Measurements from ENCODE around the gene ANKRD29. TPM values are rescaled to one million over a fixed set of nuclear protein-coding genes. Genes with fewer than 3 reads are reported as not detected.

The ANKRD29 gene
- total and polyA plus RNA-seq, 2 experiments from 2014 or later, result 6.6 to 36.6 TPM

DNA sequence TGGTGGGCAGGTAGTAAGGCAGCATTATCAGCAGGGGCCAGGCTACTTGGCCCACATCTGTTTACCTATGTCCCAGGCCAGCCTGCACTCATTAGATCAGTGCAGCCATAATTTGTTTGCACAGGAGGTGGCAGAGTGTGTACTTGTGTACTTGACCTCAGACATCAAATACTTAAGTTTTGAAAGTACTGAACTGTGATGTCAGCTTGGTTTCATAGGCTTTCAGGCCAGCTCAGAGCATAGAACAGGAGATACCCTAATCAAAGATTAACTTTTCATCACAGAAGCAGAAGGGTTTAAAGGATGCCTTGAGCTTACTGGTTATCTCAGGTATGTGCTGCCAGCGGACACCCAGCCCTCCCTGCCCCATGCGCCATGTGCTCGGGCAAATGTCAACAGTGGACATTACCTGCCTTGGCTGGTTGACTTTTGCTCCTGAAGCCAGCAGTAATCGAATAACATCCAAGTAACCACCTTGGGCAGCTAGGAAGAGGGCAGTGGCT is 33.2 kb downstream of the ANKRD29 start (continued):
- TF ChIP-seq, protein P1, sequence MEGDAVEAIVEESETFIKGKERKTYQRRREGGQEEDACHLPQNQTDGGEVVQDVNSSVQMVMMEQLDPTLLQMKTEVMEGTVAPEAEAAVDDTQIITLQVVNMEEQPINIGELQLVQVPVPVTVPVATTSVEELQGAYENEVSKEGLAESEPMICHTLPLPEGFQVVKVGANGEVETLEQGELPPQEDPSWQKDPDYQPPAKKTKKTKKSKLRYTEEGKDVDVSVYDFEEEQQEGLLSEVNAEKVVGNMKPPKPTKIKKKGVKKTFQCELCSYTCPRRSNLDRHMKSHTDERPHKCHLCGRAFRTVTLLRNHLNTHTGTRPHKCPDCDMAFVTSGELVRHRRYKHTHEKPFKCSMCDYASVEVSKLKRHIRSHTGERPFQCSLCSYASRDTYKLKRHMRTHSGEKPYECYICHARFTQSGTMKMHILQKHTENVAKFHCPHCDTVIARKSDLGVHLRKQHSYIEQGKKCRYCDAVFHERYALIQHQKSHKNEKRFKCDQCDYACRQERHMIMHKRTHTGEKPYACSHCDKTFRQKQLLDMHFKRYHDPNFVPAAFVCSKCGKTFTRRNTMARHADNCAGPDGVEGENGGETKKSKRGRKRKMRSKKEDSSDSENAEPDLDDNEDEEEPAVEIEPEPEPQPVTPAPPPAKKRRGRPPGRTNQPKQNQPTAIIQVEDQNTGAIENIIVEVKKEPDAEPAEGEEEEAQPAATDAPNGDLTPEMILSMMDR (conservative IDR thresholded peaks at IDR 0.05; ENCODE audit: low read depth in 2 of 2), result no peak
- TF ChIP-seq, protein P2, sequence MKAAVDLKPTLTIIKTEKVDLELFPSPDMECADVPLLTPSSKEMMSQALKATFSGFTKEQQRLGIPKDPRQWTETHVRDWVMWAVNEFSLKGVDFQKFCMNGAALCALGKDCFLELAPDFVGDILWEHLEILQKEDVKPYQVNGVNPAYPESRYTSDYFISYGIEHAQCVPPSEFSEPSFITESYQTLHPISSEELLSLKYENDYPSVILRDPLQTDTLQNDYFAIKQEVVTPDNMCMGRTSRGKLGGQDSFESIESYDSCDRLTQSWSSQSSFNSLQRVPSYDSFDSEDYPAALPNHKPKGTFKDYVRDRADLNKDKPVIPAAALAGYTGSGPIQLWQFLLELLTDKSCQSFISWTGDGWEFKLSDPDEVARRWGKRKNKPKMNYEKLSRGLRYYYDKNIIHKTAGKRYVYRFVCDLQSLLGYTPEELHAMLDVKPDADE (IDR thresholded peaks at IDR 0.05), result no peak
- no peak for TF ChIP-seq CREB1 (CRISPR knock-in tag; IDR thresholded peaks at IDR 0.05; ENCODE audit: low read depth)
- TF ChIP-seq ZNF114 (CRISPR knock-in tag; IDR thresholded peaks at IDR 0.05), result no peak

GRCh38 chr18:23627970-23628369 is 34.7 kb downstream of the ANKRD29 start:
- no peak overlapping the region for H3K4me2 ChIP-seq
- TF ChIP-seq CREB1 (CRISPR knock-in tag; IDR thresholded peaks at IDR 0.05; ENCODE audit: low read depth) (no peak), ZNF114 (CRISPR knock-in tag; IDR thresholded peaks at IDR 0.05) (no peak), EZH2 (IDR thresholded peaks at IDR 0.05; ENCODE audit: low read depth, unreplicated experiment) (no peak), ZNF331 (CRISPR knock-in tag; IDR thresholded peaks at IDR 0.05; ENCODE audit: low read depth) (no peak), EZH2phosphoT487 (IDR thresholded peaks at IDR 0.05; ENCODE audit: unreplicated experiment) (no peak), STAT1 (IDR thresholded peaks at IDR 0.05; ENCODE audit: unreplicated experiment) (no peak), REST (IDR thresholded peaks at IDR 0.05; ENCODE audit: unreplicated experiment) (no peak)
- TF ChIP-seq, protein P1 (conservative IDR thresholded peaks at IDR 0.05; ENCODE audit: low read depth in 2 of 2), result no peak

More at GRCh38 chr18:23627970-23628369, 34.7 kb downstream of the ANKRD29 start:
- H3K4me3 ChIP-seq, result no peak overlapping the region
- no peak overlapping the region for H3K27ac Mint-ChIP-seq
- no peak overlapping the region for H3K4me3 Mint-ChIP-seq
- no peaks in the 10 kb centered on the region for H3K79me2 ChIP-seq (replicated peaks; ENCODE audit: insufficient read depth)
- peaks cover 5% of the 10 kb centered on the region for H3K27me3 Mint-ChIP-seq (ENCODE audit: insufficient read depth, low read depth, poor library complexity)
- no peaks in the 10 kb centered on the region for H3K27me3 ChIP-seq (ENCODE audit: insufficient read depth)
- no peaks in the 10 kb centered on the region for H3K36me3 ChIP-seq (ENCODE audit: insufficient read depth)
- DNase-seq (ENCODE audit: low spot score) (no peak), ATAC-seq (no peak)
- no peaks in the 10 kb centered on the region for H3K36me3 Mint-ChIP-seq (ENCODE audit: low read depth)
- no peaks in the 10 kb centered on the region for H3F3A ChIP-seq (replicated peaks; ENCODE audit: low read depth)
- H4K20me1 ChIP-seq (replicated peaks; ENCODE audit: insufficient read depth), result no peaks in the 10 kb centered on the region; the same call in 1 of the 2 replicates
- H3K27ac ChIP-seq (ENCODE audit: low read depth), result no peak overlapping the region
- H3K4me1 Mint-ChIP-seq, result peaks cover 4% of the 10 kb centered on the region; the same call in 1 of the 3 replicates
- H2AFZ ChIP-seq, result no peak overlapping the region
- H3K9me2 ChIP-seq (ENCODE audit: insufficient read depth), result no peaks in the 10 kb centered on the region
- H3K4me1 ChIP-seq (ENCODE audit: insufficient read depth), result no peaks in the 10 kb centered on the region
- no peaks in the 10 kb centered on the region for H3K9me3 Mint-ChIP-seq
